Ovary (tissue), 3 donors: ENCODE results near the gene APOA4.

Experiments used
- EP300 ChIP-seq: sonication (generic); formaldehyde crosslinking; IDR thresholded peaks from one replicate; pipeline ENCODE4 v1.6.1; 2017; ENCODE audit warnings: antibody characterized with exemption
- POLR2A ChIP-seq: fragments of 450-650 bp; IDR thresholded peaks from one replicate; pipeline ENCODE4 v1.6.1; 2017; ENCODE audit warnings: antibody characterized with exemption, mild to moderate bottlenecking, moderate library complexity
- TF ChIP-seq, protein P1 (sequence below), 3 donors: fragments of 450-650 bp in 2 of 3; fragments of 200-600 bp in 1 of 3; IDR thresholded peaks; one replicate each; pipeline versions ENCODE4 v1.5.1 to v1.8.0; 2016 to 2022; ENCODE audit warnings: antibody characterized with exemption in 3 of 3, mild to moderate bottlenecking in 1 of 3
- donor health status: DM: no; HTN: no; CAD: no.

DNA sequence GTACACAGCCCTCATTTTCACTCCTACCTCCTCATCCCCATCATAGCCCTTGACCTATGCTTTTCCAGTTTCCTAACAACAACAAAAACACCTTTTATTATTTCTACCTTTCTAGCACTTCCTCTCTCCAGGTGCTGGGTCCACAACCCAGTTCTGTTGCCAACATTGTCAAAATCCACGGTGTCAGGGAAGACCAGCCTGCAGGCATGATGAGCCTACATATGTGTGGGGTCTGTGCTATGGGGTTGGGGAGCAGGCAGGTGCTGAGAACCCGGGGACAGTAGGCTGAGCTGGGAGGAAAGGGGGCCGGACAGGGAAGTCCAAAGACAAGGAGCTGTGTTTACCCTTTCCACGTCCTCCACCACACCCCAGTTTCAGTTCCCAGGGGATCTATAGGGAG, 34.6 kb downstream of the APOA4 start:
- TF ChIP-seq, protein P1, sequence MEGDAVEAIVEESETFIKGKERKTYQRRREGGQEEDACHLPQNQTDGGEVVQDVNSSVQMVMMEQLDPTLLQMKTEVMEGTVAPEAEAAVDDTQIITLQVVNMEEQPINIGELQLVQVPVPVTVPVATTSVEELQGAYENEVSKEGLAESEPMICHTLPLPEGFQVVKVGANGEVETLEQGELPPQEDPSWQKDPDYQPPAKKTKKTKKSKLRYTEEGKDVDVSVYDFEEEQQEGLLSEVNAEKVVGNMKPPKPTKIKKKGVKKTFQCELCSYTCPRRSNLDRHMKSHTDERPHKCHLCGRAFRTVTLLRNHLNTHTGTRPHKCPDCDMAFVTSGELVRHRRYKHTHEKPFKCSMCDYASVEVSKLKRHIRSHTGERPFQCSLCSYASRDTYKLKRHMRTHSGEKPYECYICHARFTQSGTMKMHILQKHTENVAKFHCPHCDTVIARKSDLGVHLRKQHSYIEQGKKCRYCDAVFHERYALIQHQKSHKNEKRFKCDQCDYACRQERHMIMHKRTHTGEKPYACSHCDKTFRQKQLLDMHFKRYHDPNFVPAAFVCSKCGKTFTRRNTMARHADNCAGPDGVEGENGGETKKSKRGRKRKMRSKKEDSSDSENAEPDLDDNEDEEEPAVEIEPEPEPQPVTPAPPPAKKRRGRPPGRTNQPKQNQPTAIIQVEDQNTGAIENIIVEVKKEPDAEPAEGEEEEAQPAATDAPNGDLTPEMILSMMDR (IDR thresholded peaks at IDR 0.05): no peak
- TF ChIP-seq POLR2A (no peak), EP300 (no peak)
